MCF 10A (cell line): ENCODE measurements around the gene POU2AF1. TPM values are rescaled to one million over a fixed set of nuclear protein-coding genes. Genes with fewer than 3 reads are reported as not detected.

ENCODE experiments used
- BruUV-seq: library from RNA; stranded (reverse); fragments of 400-500 nt; replicated peaks from 2 replicates; lab custom pipeline; 2021; lab: Mats Ljungman, UMichigan
- CTCF ChIA-PET: fragments of 300-600 bp; sonication (Branson Sonifier 250); formaldehyde crosslinking; extraction: SDS; loops from one replicate; lab custom pipeline; 2021; ENCODE audit warnings: antibody characterized with exemption, inconsistent platforms; lab: Yijun Ruan, JAX
- POLR2A ChIA-PET: fragments of 300-600, 350-650 bp; sonication (Branson Sonifier 250); formaldehyde crosslinking; extraction: SDS; loops from one replicate; lab custom pipeline; 2020; ENCODE audit warnings: antibody characterized with exemption, inconsistent platforms; lab: Yijun Ruan, JAX
- DNase-seq: peaks from one replicate; pipeline ENCODE4 v3.0.0-alpha.2; 2018; ENCODE audit not compliant: unreplicated experiment
- H3K27ac Mint-ChIP-seq: one replicate; pipeline ENCODE4 v1.8.0; 2022; ENCODE audit warnings: mild to moderate bottlenecking, low read depth, mixed read lengths; ENCODE audit not compliant: unreplicated experiment
- H3K27me3 Mint-ChIP-seq: one replicate; pipeline ENCODE4 v1.8.0; 2022; ENCODE audit warnings: mixed read lengths; ENCODE audit not compliant: insufficient read depth, unreplicated experiment
- H3K36me3 Mint-ChIP-seq: one replicate; pipeline ENCODE4 v1.8.0; 2022; ENCODE audit warnings: mild to moderate bottlenecking, moderate library complexity, mixed read lengths; ENCODE audit not compliant: insufficient read depth, unreplicated experiment
- H3K4me1 Mint-ChIP-seq: one replicate; pipeline ENCODE4 v1.8.0; 2022; ENCODE audit warnings: mixed read lengths; ENCODE audit not compliant: insufficient read depth, unreplicated experiment
- H3K4me3 Mint-ChIP-seq: one replicate; pipeline ENCODE4 v1.8.0; 2022; ENCODE audit warnings: mild to moderate bottlenecking, moderate library complexity, mixed read lengths; ENCODE audit not compliant: unreplicated experiment
- H3K9me3 Mint-ChIP-seq: one replicate; pipeline ENCODE4 v1.8.0; 2022; ENCODE audit warnings: mixed read lengths; ENCODE audit not compliant: unreplicated experiment
- CTCF ChIP-seq: fragments of 200-600 bp; IDR thresholded peaks from one replicate; pipeline ENCODE4 v1.8.0; 2022; ENCODE audit warnings: antibody characterized with exemption, mild to moderate bottlenecking; ENCODE audit not compliant: unreplicated experiment
- intact Hi-C: fragments of 100-400 bp; cut with micrococcal nuclease; formaldehyde crosslinking; loops from 2 replicates; pipeline ENCODE4 v1.14.1; 2022
- total RNA-seq: library from RNA; stranded (reverse); gene quantifications from 2 replicates; pipeline ENCODE4 v1.2.3, GENCODE V29; 2022

Gene POU2AF1
- total RNA-seq, 1 experiment from 2014 or later, result not detected

- POLR2A ChIA-PET, result interaction anchor here (1.2 kb wide), 1 partner anchor 79 kb away, joined by 3 read pairs; no protein-coding TSS in a partner anchor
- Mint-ChIP-seq H3K27me3 (no peaks in the 10 kb centered on the region), H3K4me3 (no peak overlapping the region), H3K27ac (no peak overlapping the region), H3K36me3 (no peaks in the 10 kb centered on the region), H3K9me3 (no peaks in the 10 kb centered on the region), H3K4me1 (peaks cover 6% of the 10 kb centered on the region)
- intact Hi-C loops, result no loop called here
- TF ChIP-seq CTCF, result no peak
- no peak for DNase-seq
- CTCF ChIA-PET, result interaction anchor here (0.6 to 16.5 kb wide), 6 partner anchors 8 to 140 kb away, joined by 3 to 233 read pairs (median 4); no protein-coding TSS in a partner anchor
- BruUV-seq, result no TSS peak
Observed at GRCh38 chr11:111421251-111421650, 42.2 kb upstream of the POU2AF1 start.

- peaks cover 4% of the 10 kb centered on the region for H3K4me1 Mint-ChIP-seq
- DNase-seq, result peak; percentile 25
- ChIA-PET CTCF (interaction anchor here (0.6 to 16.5 kb wide), 4 partner anchors 10 to 158 kb away, joined by 3 to 233 read pairs (median 12); no protein-coding TSS in a partner anchor), POLR2A (no interaction called here)
- H3K36me3 Mint-ChIP-seq, result no peaks in the 10 kb centered on the region
- H3K27me3 Mint-ChIP-seq, result no peaks in the 10 kb centered on the region
- no peak overlapping the region for H3K27ac Mint-ChIP-seq
- H3K4me3 Mint-ChIP-seq, result no peak overlapping the region
- no peaks in the 10 kb centered on the region for H3K9me3 Mint-ChIP-seq
- no TSS peak for BruUV-seq
- no peak for TF ChIP-seq CTCF
- intact Hi-C loops, result no loop called here
Observed at GRCh38 chr11:111419641-111420327, 40.7 kb upstream of the POU2AF1 start.

GRCh38 chr11:111419181-111419580 lies 40.1 kb upstream of the POU2AF1 start:
- Mint-ChIP-seq H3K27ac (no peak overlapping the region), H3K4me1 (peaks cover 4% of the 10 kb centered on the region), H3K36me3 (no peaks in the 10 kb centered on the region), H3K4me3 (no peak overlapping the region), H3K27me3 (no peaks in the 10 kb centered on the region), H3K9me3 (no peaks in the 10 kb centered on the region)
- ChIA-PET POLR2A (interaction anchor here (3.0 kb wide), 1 partner anchor 8 kb away, joined by 8 read pairs; no protein-coding TSS in a partner anchor), CTCF (interaction anchor here (3.3 to 16.5 kb wide), 2 partner anchors 10 to 138 kb away, joined by 22 to 233 read pairs; no protein-coding TSS in a partner anchor)
- BruUV-seq, result no TSS peak
- no peak for DNase-seq
- intact Hi-C loops, result no loop called here
- no peak for TF ChIP-seq CTCF

GRCh38 chr11:111418436-111418787 lies 39.3 kb upstream of the POU2AF1 start:
- Mint-ChIP-seq H3K27me3 (no peaks in the 10 kb centered on the region), H3K36me3 (no peaks in the 10 kb centered on the region), H3K4me1 (peaks cover 4% of the 10 kb centered on the region), H3K27ac (no peak overlapping the region), H3K9me3 (no peaks in the 10 kb centered on the region), H3K4me3 (no peak overlapping the region)
- intact Hi-C loops, result no loop called here
- BruUV-seq, result no TSS peak
- TF ChIP-seq CTCF, result no peak
- no peak for DNase-seq
- POLR2A ChIA-PET, result interaction anchor here (0.6 to 3.0 kb wide), 2 partner anchors 9 to 31 kb away, joined by 3 to 8 read pairs; no protein-coding TSS in a partner anchor
- CTCF ChIA-PET, result interaction anchor here (0.9 to 16.5 kb wide), 4 partner anchors 9 to 137 kb away, joined by 3 to 233 read pairs (median 13); no protein-coding TSS in a partner anchor
